ENCODE results near the gene RNF225.

GRCh38 chr19:58395220-58395978 is at the start of gene RNF225:
- TF ChIP-seq CTCF (IDR thresholded peaks at IDR 0.05) (no peak), POLR2A (IDR thresholded peaks at IDR 0.05) (no peak)
